ENCODE measurements around the gene PRKCE. TPM values are rescaled to one million over a fixed set of nuclear protein-coding genes. Genes with fewer than 3 reads are reported as not detected.
"Not testable (repeated sequence)": the region's sequence is repeated elsewhere in the genome, so short reads cannot be mapped to it uniquely, and the experiment has no call there.

The PRKCE gene
- total RNA-seq, 1 donor from 2014 or later, result 34.1 TPM

- no peak for DNase-seq (ENCODE audit: low spot score)
These were observed 205.2 kb downstream of the PRKCE start for GRCh38 chr2:45856391-45857274.

GRCh38 chr2:45857275-45857609 lies 205.8 kb downstream of the PRKCE start:
- no peak for DNase-seq (ENCODE audit: low spot score)

- DNase-seq (ENCODE audit: low spot score), result no peak
These were observed 206.5 kb downstream of the PRKCE start for GRCh38 chr2:45857867-45858520.

- not testable (repeated sequence) for DNase-seq (ENCODE audit: low spot score)
These were observed 207.4 kb downstream of the PRKCE start for GRCh38 chr2:45858872-45859271.

- no peak for DNase-seq (ENCODE audit: low spot score)
These were observed 208.2 kb downstream of the PRKCE start for GRCh38 chr2:45859682-45860081.

GRCh38 chr2:45860136-45861121 lies 209.0 kb downstream of the PRKCE start:
- no peak for DNase-seq (ENCODE audit: low spot score)

- DNase-seq (ENCODE audit: low spot score), result no peak
These were observed 211.4 kb downstream of the PRKCE start for GRCh38 chr2:45862843-45863242.

- DNase-seq (ENCODE audit: low spot score), result no peak
These were observed 212.6 kb downstream of the PRKCE start for GRCh38 chr2:45864121-45864520.

GRCh38 chr2:45867349-45867748 lies 215.9 kb downstream of the PRKCE start:
- no peak for DNase-seq (ENCODE audit: low spot score)

- DNase-seq (ENCODE audit: low spot score), result no peak
These were observed 216.3 kb downstream of the PRKCE start for GRCh38 chr2:45867800-45868199.

GRCh38 chr2:45869165-45869501 lies 217.7 kb downstream of the PRKCE start:
- no peak for DNase-seq (ENCODE audit: low spot score)

GRCh38 chr2:45871025-45871424 lies 219.6 kb downstream of the PRKCE start:
- no peak for DNase-seq (ENCODE audit: low spot score)

GRCh38 chr2:45871541-45871940 lies 220.1 kb downstream of the PRKCE start:
- DNase-seq (ENCODE audit: low spot score), result no peak

- no peak for DNase-seq (ENCODE audit: low spot score)
These were observed 220.7 kb downstream of the PRKCE start for GRCh38 chr2:45872211-45872610.

- no peak for DNase-seq (ENCODE audit: low spot score)
These were observed 222.9 kb downstream of the PRKCE start for GRCh38 chr2:45874344-45874743.

- DNase-seq (ENCODE audit: low spot score), result no peak
These were observed 225.1 kb downstream of the PRKCE start for GRCh38 chr2:45876611-45877010.

GRCh38 chr2:45879406-45879805 lies 227.9 kb downstream of the PRKCE start:
- no peak for DNase-seq (ENCODE audit: low spot score)

GRCh38 chr2:45879936-45880335 lies 228.5 kb downstream of the PRKCE start:
- DNase-seq (ENCODE audit: low spot score), result no peak

GRCh38 chr2:45881970-45882581 lies 230.6 kb downstream of the PRKCE start:
- DNase-seq (ENCODE audit: low spot score), result no peak

- DNase-seq (ENCODE audit: low spot score), result no peak
These were observed 231.5 kb downstream of the PRKCE start for GRCh38 chr2:45882707-45883602.

Measured in mesenteric fat pad (tissue), 1 donor.